Heart left ventricle (tissue), 16 donors: ENCODE results near the gene ATP11B. TPM values are rescaled to one million over a fixed set of nuclear protein-coding genes. Genes with fewer than 3 reads are reported as not detected.
"Not testable (repeated sequence)": the region's sequence is repeated elsewhere in the genome, so short reads cannot be mapped to it uniquely, and the experiment has no call there.

Experiments
- ATAC-seq, 4 donors: fragments of 200-7000 bp; cut with Tn5 transposase; one replicate each; pipeline ENCODE4 v1.9.1; 2020 to 2022; ENCODE audit warnings: moderate library complexity in 4 of 4, mild to moderate bottlenecking in 3 of 4, moderate number of reproducible peaks in 1 of 4
- DNase-seq, 5 donors: peaks; one replicate each; pipeline ENCODE4 v3.0.0-alpha.2; 2020
- H3K27ac ChIP-seq, 12 donors: fragments of 200-600 bp; sonication (generic) in 4 of 12; one replicate each; pipeline versions ENCODE4 v1.5.0 to v1.8.0; 2016 to 2022; ENCODE audit warnings: mild to moderate bottlenecking in 2 of 12
- H3K27me3 ChIP-seq, 9 donors: fragments of 200-600 bp; sonication (generic) in 2 of 9; one replicate each; pipeline versions ENCODE4 v1.5.1 to v1.8.0; 2016 to 2022; ENCODE audit warnings: mild to moderate bottlenecking in 3 of 9
- H3K36me3 ChIP-seq, 9 donors: fragments of 200-600 bp; sonication (generic) in 2 of 9; one replicate each; pipeline versions ENCODE4 v1.5.0 to v1.8.0; 2018 to 2022; ENCODE audit warnings: mild to moderate bottlenecking in 2 of 9
- H3K4me1 ChIP-seq, 12 donors: fragments of 200-600 bp; sonication (generic) in 4 of 12; one replicate each; pipeline versions ENCODE4 v1.5.0 to v1.8.0; 2016 to 2022; ENCODE audit warnings: mild to moderate bottlenecking in 3 of 12
- H3K4me3 ChIP-seq, 12 donors: fragments of 200-600 bp; sonication (generic) in 4 of 12; one replicate each; pipeline versions ENCODE4 v1.5.0 to v1.8.0; 2017 to 2022; ENCODE audit warnings: mild to moderate bottlenecking in 9 of 12, moderate library complexity in 4 of 12
- H3K9me3 ChIP-seq, 12 donors: fragments of 200-600 bp; sonication (generic) in 4 of 12; one replicate each; pipeline versions ENCODE4 v1.5.0 to v1.8.0; 2016 to 2022; ENCODE audit warnings: mild to moderate bottlenecking in 1 of 12
- CTCF ChIP-seq, 12 donors: fragments of 200-600 bp; sonication (generic) in 4 of 12; IDR thresholded peaks; one replicate each; pipeline versions ENCODE4 v1.5.0 to v1.8.0; 2018 to 2022; ENCODE audit warnings: antibody characterized with exemption in 12 of 12, mild to moderate bottlenecking in 5 of 12
- POLR2A ChIP-seq, 2 donors: fragments of 450-650 bp; IDR thresholded peaks; one replicate each; pipeline ENCODE4 v1.6.1; 2017; ENCODE audit warnings: antibody characterized with exemption in 2 of 2, mild to moderate bottlenecking in 2 of 2, moderate library complexity in 2 of 2
- WGBS, 4 donors: extraction: QIAGEN DNeasy Blood & Tissue Kit in 2 of 4; methylation state at CpG; one replicate each; pipeline versions ENCODE4 v1.1.5 to v1.1.7; 2013 to 2018; 5-methylcytosine and 5-hydroxymethylcytosine counted together
- intact Hi-C, 10 donors: fragments of 100-400 bp; cut with DNase I; formaldehyde crosslinking; loops; one replicate each; pipeline versions ENCODE4 v1.11.1 to v1.14.2; 2022
- polyA plus RNA-seq, 2 donors: library from polyadenylated mRNA; stranded (reverse); fragments of 200-250 nt; gene quantifications; one replicate each; pipeline ENCODE4 v1.2.3, GENCODE V29; 2013
- total RNA-seq, 9 donors: library from RNA; depleted of rRNA in 2 of 9; stranded (reverse); fragments of >200 nt in 2 of 9; fragmentation: NEBNext Ultra II Directional in 3 of 9; extraction: Animal tissue kit (Norgen Biotek cat#: 25700) in 3 of 9; gene quantifications; one replicate each; pipeline versions ENCODE4 v1.1.0 to v1.2.4, GENCODE V29; 2016 to 2023
- donor health status: ischemic (EF 13 %, LVEDD 7.1; RV severe dilation, severe dysfunction).
- donor health status: healthy with polysubstance abuse.
- donor health status: DM: no; HTN: yes; CAD: no.
- donor health status: DM: no; HTN: no; CAD: no.
- donor health status: ischemic (EF 25% LVEDD 6.9; RV normal size, moderate dysfunction).
- donor health status: ischemic (EF 25% LVEDD 5.7; RV mildly dilated, moderate dysfunction).
- donor health status: healthy.
- donor health status: DM: yes; HTN: yes; CAD: no.
- donor health status: ischemic (EF 35%, LVEDD 5.7; RV mildly dilated, moderate dysfunction).
- donor health status: nonischemic (EF 11% LVEDD 7.7; RV severe dilation, severe dysfunction).
- donor health status: DM: yes; HTN: yes; CAD: no.
- donor health status: PGD.
- donor health status: ischemic (EF 29% LVEDD 5.4; RV normal size, mild dysfunction).
- donor health status: nonischemic (EF 23%, LVEDD 6.1; RV moderate dilation, normal function).

ATP11B gene
- total and polyA plus RNA-seq, 11 donors: 4.9 to 45.6 (median 30.9) TPM

- Histone ChIP-seq H3K27me3 (no peaks in the 10 kb centered on the region), H3K4me3 (peak overlapping the region; percentile 66 to 100 (median 89)), H3K9me3 (no peaks in the 10 kb centered on the region), H3K27ac (peak overlapping the region; percentile 87 to 97 (median 92)), H3K4me1 (peaks cover 0 to 51% (median 15%) of the 10 kb centered on the region in 12 donors), H3K36me3 (no peaks in the 10 kb centered on the region)
- TF ChIP-seq CTCF (IDR thresholded peaks at IDR 0.05) (no peak), POLR2A (IDR thresholded peaks at IDR 0.05) (no peak)
- WGBS, 4 donors: 3 to 9% (median 6%) methylated on average over 13 of the region's 13 CpGs
- intact Hi-C loops: loop anchor here in 5 of 10 donors (5.0 to 10.0 kb wide), 3 partner anchors 43 to 82 kb away; no protein-coding TSS in a partner anchor
- DNase-seq (no peak), ATAC-seq (no peak)
Measured at GRCh38 chr3:182794455-182795388, 1.4 kb downstream of the ATP11B start.

- no peak for DNase-seq
- H3K36me3 ChIP-seq: no peaks in the 10 kb centered on the region
- no peaks in the 10 kb centered on the region for H3K9me3 ChIP-seq
- peaks cover 0 to 51% (median 15%) of the 10 kb centered on the region in 12 donors for H3K4me1 ChIP-seq
- peak overlapping the region in 3 of 12 donors; percentile 92 to 96 (median 94) for H3K27ac ChIP-seq
- no peak for TF ChIP-seq CTCF (IDR thresholded peaks at IDR 0.05)
- TF ChIP-seq POLR2A (IDR thresholded peaks at IDR 0.05): no peak
- H3K27me3 ChIP-seq: no peaks in the 10 kb centered on the region
- ATAC-seq: no peak
- WGBS, 4 donors: 30 to 43% (median 37%) methylated on average over 3 of the region's 3 CpGs
- peak overlapping the region in 8 of 12 donors; percentile 85 to 100 (median 89) for H3K4me3 ChIP-seq
- intact Hi-C loops: loop anchor here in 4 of 10 donors (5.0 to 10.0 kb wide), 2 partner anchors 42 to 81 kb away; no protein-coding TSS in a partner anchor
Measured at GRCh38 chr3:182795389-182795782, 2.1 kb downstream of the ATP11B start.

- TF ChIP-seq POLR2A (IDR thresholded peaks at IDR 0.05) (no peak), CTCF (IDR thresholded peaks at IDR 0.05) (no peak)
- no peak for ATAC-seq
- H3K4me3 ChIP-seq: no peak overlapping the region
- no peaks in the 10 kb centered on the region for H3K27me3 ChIP-seq
- 94 to 100% (median 96%) methylated on average over 1 of the region's 1 CpG for WGBS, 4 donors
- no peaks in the 10 kb centered on the region for H3K9me3 ChIP-seq
- H3K4me1 ChIP-seq: peaks cover 0 to 51% (median 15%) of the 10 kb centered on the region in 12 donors
- intact Hi-C loops: loop anchor here in 4 of 10 donors (5.0 to 10.0 kb wide), 2 partner anchors 41 to 82 kb away; no protein-coding TSS in a partner anchor
- no peaks in the 10 kb centered on the region for H3K36me3 ChIP-seq
- DNase-seq: no peak
- peak overlapping the region in 1 of 12 donors; percentile 96 for H3K27ac ChIP-seq
Measured at GRCh38 chr3:182796310-182796709, 3.0 kb downstream of the ATP11B start.

GRCh38 chr3:182797876-182798275 lies 4.6 kb downstream of the ATP11B start:
- ATAC-seq: no peak
- no peaks in the 10 kb centered on the region for H3K36me3 ChIP-seq
- intact Hi-C loops: loop anchor here in 4 of 10 donors (5.0 to 10.0 kb wide), 2 partner anchors 39 to 83 kb away; no protein-coding TSS in a partner anchor
- H3K4me1 ChIP-seq: peaks cover 0 to 54% (median 18%) of the 10 kb centered on the region in 12 donors
- WGBS, 4 donors: 46 to 68% (median 50%) methylated on average over 1 of the region's 1 CpG
- no peak overlapping the region for H3K4me3 ChIP-seq
- H3K9me3 ChIP-seq: no peaks in the 10 kb centered on the region
- H3K27ac ChIP-seq: peak overlapping the region in 1 of 12 donors; percentile 4
- no peak for TF ChIP-seq CTCF (IDR thresholded peaks at IDR 0.05)
- TF ChIP-seq POLR2A (IDR thresholded peaks at IDR 0.05): no peak
- no peaks in the 10 kb centered on the region for H3K27me3 ChIP-seq
- no peak for DNase-seq

GRCh38 chr3:182799143-182799542 lies 5.8 kb downstream of the ATP11B start:
- not testable (repeated sequence) for H3K27ac ChIP-seq, H3K27me3 ChIP-seq, H3K9me3 ChIP-seq, H3K4me3 ChIP-seq, DNase-seq, H3K36me3 ChIP-seq, ATAC-seq
- intact Hi-C loops: loop anchor here in 4 of 10 donors (5.0 to 10.0 kb wide), 2 partner anchors 38 to 84 kb away; no protein-coding TSS in a partner anchor
- 89 to 95% (median 93%) methylated on average over 16 of the region's 16 CpGs for WGBS, 4 donors
- H3K4me1 ChIP-seq: peaks cover 6 to 64% (median 28%) of the 10 kb centered on the region in 12 donors
